Activated T-cell treated with anti-CD3 and anti-CD28 coated beads, Interleukin-2, amount 50 U/mL, for 72 hours (primary cell): ENCODE measurements around the gene TMEM131. TPM values are rescaled to one million over a fixed set of nuclear protein-coding genes. Genes with fewer than 3 reads are reported as not detected.
A peak's percentile ranks its signal among the peaks of the same experiment; 100 is the strongest.

Experiments used
- ATAC-seq, 2 donors: fragments of 150-1000 bp; cut with Tn5 transposase; replicated peaks in 1 of 2; 2 replicates each; pipeline ENCODE4 v1.10.0; 2021; ENCODE audit warnings: moderate library complexity in 2 of 2, mild to moderate bottlenecking in 1 of 2
- DNase-seq, 2 donors: peaks; one replicate each; pipeline ENCODE4 v3.0.0; 2021 to 2022; ENCODE audit warnings: mixed read lengths in 1 of 2
- H3K27ac Mint-ChIP-seq: one replicate; pipeline ENCODE4 v1.8.0; 2022; ENCODE audit warnings: mild to moderate bottlenecking, moderate library complexity, mixed read lengths
- H3K27me3 Mint-ChIP-seq: one replicate; pipeline ENCODE4 v1.8.0; 2022; ENCODE audit warnings: low read depth, mixed read lengths
- H3K36me3 Mint-ChIP-seq, 2 donors: one replicate each; pipeline ENCODE4 v1.8.0; 2022; ENCODE audit warnings: mixed read lengths in 2 of 2, mild to moderate bottlenecking in 1 of 2; ENCODE audit not compliant: insufficient read depth in 2 of 2
- H3K4me1 Mint-ChIP-seq: one replicate; pipeline ENCODE4 v1.8.0; 2022; ENCODE audit warnings: low read depth, mixed read lengths
- H3K4me3 Mint-ChIP-seq, 2 donors: one replicate each; pipeline ENCODE4 v1.8.0; 2022; ENCODE audit warnings: mild to moderate bottlenecking in 2 of 2, mixed read lengths in 2 of 2, moderate library complexity in 2 of 2
- H3K9me3 Mint-ChIP-seq, 2 donors: one replicate each; pipeline ENCODE4 v1.8.0; 2022; ENCODE audit warnings: mixed read lengths in 2 of 2
- total RNA-seq, 2 donors: library from RNA; stranded (reverse); gene quantifications; one replicate each; pipeline ENCODE4 v1.2.3, GENCODE V29; 2022

Gene TMEM131
- total RNA-seq, 2 donors from 2014 or later: 40.3 to 40.5 TPM

- H3K27me3 Mint-ChIP-seq: peaks cover 7% of the 10 kb centered on the region
- H3K4me3 Mint-ChIP-seq: peak overlapping the region; percentile 51 to 69
- peak overlapping the region; percentile 22 for H3K27ac Mint-ChIP-seq
- no peaks in the 10 kb centered on the region for H3K36me3 Mint-ChIP-seq
- H3K9me3 Mint-ChIP-seq: peaks cover 0 to 2% of the 10 kb centered on the region in 2 donors
- DNase-seq (peak; percentile 25 to 49), ATAC-seq (peak; percentile 67)
- peaks cover 46% of the 10 kb centered on the region for H3K4me1 Mint-ChIP-seq
Measured at GRCh38 chr2:98013407-98014042, 17.8 kb upstream of the TMEM131 start.

GRCh38 chr2:98012561-98012991 is 16.8 kb upstream of the TMEM131 start:
- Mint-ChIP-seq H3K4me1 (peaks cover 46% of the 10 kb centered on the region), H3K9me3 (peaks cover 0 to 2% of the 10 kb centered on the region in 2 donors), H3K4me3 (peak overlapping the region; percentile 30 to 46), H3K27ac (peak overlapping the region; percentile 29), H3K27me3 (peaks cover 7% of the 10 kb centered on the region), H3K36me3 (no peaks in the 10 kb centered on the region)
- ATAC-seq (peak; percentile 83 to 86), DNase-seq (peak; percentile 43 to 45)

DNA sequence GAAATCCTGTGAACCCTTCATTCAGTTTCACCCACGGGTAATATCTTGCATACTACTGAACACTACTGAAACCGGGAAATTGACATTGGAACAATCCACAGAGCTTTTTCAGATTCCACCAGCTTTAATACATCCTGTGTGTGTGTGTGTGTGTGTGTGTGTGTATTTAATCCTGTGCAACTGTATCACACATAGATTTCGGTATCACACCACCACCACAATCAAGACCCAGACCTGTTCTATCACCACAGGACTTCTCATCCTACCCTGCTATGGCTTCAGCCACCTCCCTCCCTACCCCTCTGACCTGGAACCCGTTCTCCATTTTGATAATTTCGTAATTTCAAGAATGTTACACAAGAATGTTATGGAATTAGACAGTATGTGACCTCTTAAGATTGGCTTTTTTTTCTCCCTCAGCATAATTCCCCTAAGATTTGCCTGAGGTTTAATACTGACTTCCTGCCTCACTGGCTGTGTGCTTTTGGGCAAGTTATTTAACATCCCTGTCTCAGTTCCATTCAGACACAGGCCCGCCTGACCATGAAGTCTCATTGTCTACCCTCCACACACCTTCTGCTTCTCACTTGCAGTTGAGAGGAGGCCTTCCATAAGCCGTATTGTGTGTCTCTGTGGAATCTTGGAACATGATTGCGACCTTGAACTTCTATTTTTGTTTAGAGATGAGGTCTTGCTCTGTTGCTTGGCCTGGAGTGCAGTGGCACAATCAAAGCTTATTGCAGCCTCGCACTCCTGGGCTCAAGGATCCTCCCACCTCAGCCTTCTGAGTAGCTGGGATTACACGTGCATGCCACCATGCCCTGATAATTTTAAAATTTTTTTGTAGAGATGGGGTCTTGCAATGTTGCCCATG is 14.4 kb upstream of the TMEM131 start:
- ATAC-seq (no peak), DNase-seq (no peak)
- H3K4me1 Mint-ChIP-seq: peaks cover 37% of the 10 kb centered on the region
- no peaks in the 10 kb centered on the region for H3K27me3 Mint-ChIP-seq
- H3K36me3 Mint-ChIP-seq: no peaks in the 10 kb centered on the region
- no peak overlapping the region for H3K4me3 Mint-ChIP-seq
- H3K27ac Mint-ChIP-seq: no peak overlapping the region
- no peaks in the 10 kb centered on the region for H3K9me3 Mint-ChIP-seq

- DNase-seq (no peak), ATAC-seq (no peak)
- Mint-ChIP-seq H3K4me1 (peaks cover 24% of the 10 kb centered on the region), H3K9me3 (no peaks in the 10 kb centered on the region), H3K4me3 (no peak overlapping the region), H3K27ac (no peak overlapping the region), H3K36me3 (no peaks in the 10 kb centered on the region), H3K27me3 (no peaks in the 10 kb centered on the region)
Measured at GRCh38 chr2:98008415-98008814, 12.7 kb upstream of the TMEM131 start.

DNA sequence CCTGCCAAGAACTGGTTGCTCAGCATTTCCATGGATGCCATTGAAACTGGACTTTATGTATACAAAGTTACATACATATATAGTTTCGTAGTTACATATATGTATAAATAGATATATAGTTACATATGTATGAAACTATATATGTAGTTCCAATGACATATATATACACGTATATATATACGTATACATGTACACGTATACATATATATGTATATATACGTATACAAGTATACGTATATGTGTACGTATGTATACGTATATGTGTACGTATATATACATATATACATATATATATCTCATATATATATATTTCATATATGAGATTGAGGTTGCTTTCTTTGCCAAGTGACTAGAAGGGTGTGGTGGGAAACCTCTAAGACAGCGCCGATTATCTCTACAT is 10.6 kb upstream of the TMEM131 start:
- no peaks in the 10 kb centered on the region for H3K27me3 Mint-ChIP-seq
- no peak overlapping the region for H3K4me3 Mint-ChIP-seq
- no peak for ATAC-seq
- H3K27ac Mint-ChIP-seq: no peak overlapping the region
- H3K9me3 Mint-ChIP-seq: no peaks in the 10 kb centered on the region
- DNase-seq: no peak
- no peaks in the 10 kb centered on the region for H3K36me3 Mint-ChIP-seq
- H3K4me1 Mint-ChIP-seq: peaks cover 10% of the 10 kb centered on the region

- Mint-ChIP-seq H3K4me1 (no peaks in the 10 kb centered on the region), H3K27me3 (no peaks in the 10 kb centered on the region), H3K36me3 (no peaks in the 10 kb centered on the region), H3K27ac (no peak overlapping the region), H3K9me3 (no peaks in the 10 kb centered on the region), H3K4me3 (no peak overlapping the region)
- ATAC-seq (no peak), DNase-seq (no peak)
Measured at GRCh38 chr2:98004613-98005012, 8.9 kb upstream of the TMEM131 start.

DNA sequence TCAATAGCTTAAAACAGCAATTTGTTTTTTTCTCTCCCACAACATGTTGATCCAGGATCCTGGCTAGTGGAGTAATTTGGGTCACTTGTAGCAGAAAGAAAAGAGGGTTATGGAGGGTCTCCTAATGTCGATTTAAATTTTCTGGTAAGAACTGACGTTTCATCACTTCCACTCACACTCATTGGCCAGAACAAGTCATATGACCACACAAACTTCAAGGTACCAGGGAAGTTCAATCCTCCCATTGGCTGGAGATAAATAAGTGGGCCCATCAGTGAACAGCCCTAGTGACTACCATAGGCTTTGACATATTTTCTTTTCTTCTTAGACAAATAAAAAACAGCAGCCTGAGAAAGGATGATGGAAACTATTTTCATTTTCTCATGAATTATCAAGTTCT is 8.3 kb upstream of the TMEM131 start:
- no peaks in the 10 kb centered on the region for H3K9me3 Mint-ChIP-seq

DNA sequence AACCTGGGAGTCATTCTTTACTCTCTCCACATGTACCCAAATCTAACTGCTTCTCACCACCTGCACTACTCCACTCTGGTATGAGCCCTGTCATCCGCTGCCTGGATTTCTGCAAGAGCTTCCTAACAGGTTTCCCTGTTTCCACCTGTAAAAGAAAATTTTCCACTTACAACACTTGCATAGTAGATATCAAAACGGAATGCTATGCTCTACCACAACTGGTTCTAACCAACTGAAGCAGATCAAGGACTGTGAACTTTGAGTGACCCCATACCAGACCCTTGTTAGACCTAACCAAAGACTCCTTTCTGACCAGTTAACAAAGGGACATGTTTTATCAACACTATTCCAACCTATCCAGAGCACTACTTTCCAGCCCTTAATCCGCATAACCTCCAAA is 3.8 kb upstream of the TMEM131 start:
- Mint-ChIP-seq H3K9me3 (no peaks in the 10 kb centered on the region), H3K4me1 (peaks cover 3% of the 10 kb centered on the region), H3K4me3 (no peak overlapping the region), H3K27ac (no peak overlapping the region), H3K36me3 (peaks cover 0 to 3% of the 10 kb centered on the region in 2 donors), H3K27me3 (no peaks in the 10 kb centered on the region)
- no peak for ATAC-seq
- no peak for DNase-seq

More for the DNA sequence above, 8.3 kb upstream of the TMEM131 start:
- DNase-seq (no peak), ATAC-seq (no peak)
- no peaks in the 10 kb centered on the region for H3K36me3 Mint-ChIP-seq
- no peak overlapping the region for H3K27ac Mint-ChIP-seq
- H3K4me3 Mint-ChIP-seq: no peak overlapping the region
- H3K4me1 Mint-ChIP-seq: no peaks in the 10 kb centered on the region
- no peaks in the 10 kb centered on the region for H3K27me3 Mint-ChIP-seq

- no peak for ATAC-seq
- no peaks in the 10 kb centered on the region for H3K27me3 Mint-ChIP-seq
- H3K27ac Mint-ChIP-seq: no peak overlapping the region
- DNase-seq: no peak
- no peaks in the 10 kb centered on the region for H3K9me3 Mint-ChIP-seq
- peaks cover 0 to 3% of the 10 kb centered on the region in 2 donors for H3K36me3 Mint-ChIP-seq
- peaks cover 13% of the 10 kb centered on the region for H3K4me1 Mint-ChIP-seq
- H3K4me3 Mint-ChIP-seq: no peak overlapping the region
Measured at GRCh38 chr2:97998431-97999005, 2.8 kb upstream of the TMEM131 start.

GRCh38 chr2:97997784-97998392 is 2.1 kb upstream of the TMEM131 start:
- Mint-ChIP-seq H3K27me3 (no peaks in the 10 kb centered on the region), H3K4me1 (peaks cover 20% of the 10 kb centered on the region), H3K4me3 (no peak overlapping the region), H3K27ac (no peak overlapping the region), H3K9me3 (no peaks in the 10 kb centered on the region), H3K36me3 (peaks cover 0 to 3% of the 10 kb centered on the region in 2 donors)
- DNase-seq (no peak), ATAC-seq (no peak)

- H3K27ac Mint-ChIP-seq: peak overlapping the region; percentile 70
Measured at GRCh38 chr2:97996679-97997078, 931 bp upstream of the TMEM131 start.

GRCh38 chr2:97995026-97995733 is 568 bp downstream of the TMEM131 start:
- DNase-seq (peak; percentile 61 to 63), ATAC-seq (peak; percentile 44 to 50)
- Mint-ChIP-seq H3K4me3 (peak overlapping the region; percentile 93 to 94), H3K27me3 (no peaks in the 10 kb centered on the region), H3K4me1 (peaks cover 37% of the 10 kb centered on the region), H3K9me3 (no peaks in the 10 kb centered on the region), H3K36me3 (peaks cover 0 to 3% of the 10 kb centered on the region in 2 donors), H3K27ac (peak overlapping the region; percentile 86)

More at GRCh38 chr2:97996679-97997078, 931 bp upstream of the TMEM131 start:
- no peak for ATAC-seq
- Mint-ChIP-seq H3K4me1 (peaks cover 25% of the 10 kb centered on the region), H3K9me3 (no peaks in the 10 kb centered on the region), H3K36me3 (peaks cover 0 to 3% of the 10 kb centered on the region in 2 donors), H3K27me3 (no peaks in the 10 kb centered on the region), H3K4me3 (peak overlapping the region; percentile 85 to 88)
- DNase-seq: no peak
